ENCODE data around the gene RARB.

GRCh38 chr3:25428789-25429335 is 799 bp downstream of the RARB start:
- TF ChIP-seq, protein P1, sequence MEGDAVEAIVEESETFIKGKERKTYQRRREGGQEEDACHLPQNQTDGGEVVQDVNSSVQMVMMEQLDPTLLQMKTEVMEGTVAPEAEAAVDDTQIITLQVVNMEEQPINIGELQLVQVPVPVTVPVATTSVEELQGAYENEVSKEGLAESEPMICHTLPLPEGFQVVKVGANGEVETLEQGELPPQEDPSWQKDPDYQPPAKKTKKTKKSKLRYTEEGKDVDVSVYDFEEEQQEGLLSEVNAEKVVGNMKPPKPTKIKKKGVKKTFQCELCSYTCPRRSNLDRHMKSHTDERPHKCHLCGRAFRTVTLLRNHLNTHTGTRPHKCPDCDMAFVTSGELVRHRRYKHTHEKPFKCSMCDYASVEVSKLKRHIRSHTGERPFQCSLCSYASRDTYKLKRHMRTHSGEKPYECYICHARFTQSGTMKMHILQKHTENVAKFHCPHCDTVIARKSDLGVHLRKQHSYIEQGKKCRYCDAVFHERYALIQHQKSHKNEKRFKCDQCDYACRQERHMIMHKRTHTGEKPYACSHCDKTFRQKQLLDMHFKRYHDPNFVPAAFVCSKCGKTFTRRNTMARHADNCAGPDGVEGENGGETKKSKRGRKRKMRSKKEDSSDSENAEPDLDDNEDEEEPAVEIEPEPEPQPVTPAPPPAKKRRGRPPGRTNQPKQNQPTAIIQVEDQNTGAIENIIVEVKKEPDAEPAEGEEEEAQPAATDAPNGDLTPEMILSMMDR (conservative IDR thresholded peaks at IDR 0.05; ENCODE audit: low read depth, low read length) = no peak
- no peak for TF ChIP-seq EZH2 (IDR thresholded peaks at IDR 0.05; ENCODE audit: borderline replicate concordance, low read depth, low read length, poor library complexity, severe bottlenecking)
